ENCODE measurements around the gene SCT. TPM values are rescaled to one million over a fixed set of nuclear protein-coding genes. Genes with fewer than 3 reads are reported as not detected.

Gene SCT
- total and polyA plus RNA-seq, 4 donors, result not detected

DNA sequence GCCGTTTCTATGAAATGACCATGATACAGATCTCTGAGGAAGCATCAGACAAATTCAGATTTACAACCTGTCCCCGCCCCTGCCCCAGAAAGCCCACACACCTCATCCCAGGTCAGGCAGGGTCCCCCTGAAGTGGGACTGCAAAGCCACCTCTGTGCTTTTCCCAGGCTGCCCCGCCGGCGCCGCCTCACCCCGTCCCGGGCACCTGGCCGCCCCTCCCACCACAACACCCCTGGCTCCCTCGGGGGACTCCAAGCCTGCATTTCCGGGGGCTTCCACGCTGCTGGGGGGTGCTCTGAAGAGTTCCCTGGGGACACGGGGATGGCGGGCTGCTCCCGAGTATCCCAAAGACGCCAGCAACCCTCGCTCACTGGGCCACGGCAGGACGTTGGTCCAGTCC, 33.3 kb upstream of the SCT start:
- no peak overlapping the region for H3K27ac ChIP-seq (ENCODE audit: low read depth in 1 of 2, low read length in 2 of 2)
- H3K36me3 ChIP-seq (ENCODE audit: control insufficient read depth in 4 of 4, insufficient read depth in 3 of 4, low read depth in 1 of 4, low read length in 3 of 4), result peaks cover 0 to 8% (median 3%) of the 10 kb centered on the region in 4 donors
- H3K9ac ChIP-seq (ENCODE audit: low read depth in 1 of 2, low read length in 2 of 2), result no peak overlapping the region
- H3K9me3 ChIP-seq (ENCODE audit: control insufficient read depth in 4 of 4, low read length in 3 of 4), result no peaks in the 10 kb centered on the region
- TF ChIP-seq GABPA (IDR thresholded peaks at IDR 0.05 in 1 of 2, conservative IDR thresholded peaks at IDR 0.05 in 1 of 2) (no peak), SP1 (IDR thresholded peaks at IDR 0.05) (no peak)
- no peaks in the 10 kb centered on the region for H3K27me3 ChIP-seq (ENCODE audit: control insufficient read depth in 4 of 4, insufficient read depth in 4 of 4, low read length in 3 of 4)
- 96% methylated on average over 19 of the region's 19 CpGs for WGBS
- no peak overlapping the region for H3K4me3 ChIP-seq (ENCODE audit: low read depth in 1 of 3, low read length in 3 of 3)
- H3K4me1 ChIP-seq (ENCODE audit: control insufficient read depth in 4 of 4, insufficient read depth in 4 of 4, low read length in 3 of 4), result peaks cover 11 to 51% (median 43%) of the 10 kb centered on the region in 4 donors
- DNase-seq (ENCODE audit: low spot score), result no peak

DNA sequence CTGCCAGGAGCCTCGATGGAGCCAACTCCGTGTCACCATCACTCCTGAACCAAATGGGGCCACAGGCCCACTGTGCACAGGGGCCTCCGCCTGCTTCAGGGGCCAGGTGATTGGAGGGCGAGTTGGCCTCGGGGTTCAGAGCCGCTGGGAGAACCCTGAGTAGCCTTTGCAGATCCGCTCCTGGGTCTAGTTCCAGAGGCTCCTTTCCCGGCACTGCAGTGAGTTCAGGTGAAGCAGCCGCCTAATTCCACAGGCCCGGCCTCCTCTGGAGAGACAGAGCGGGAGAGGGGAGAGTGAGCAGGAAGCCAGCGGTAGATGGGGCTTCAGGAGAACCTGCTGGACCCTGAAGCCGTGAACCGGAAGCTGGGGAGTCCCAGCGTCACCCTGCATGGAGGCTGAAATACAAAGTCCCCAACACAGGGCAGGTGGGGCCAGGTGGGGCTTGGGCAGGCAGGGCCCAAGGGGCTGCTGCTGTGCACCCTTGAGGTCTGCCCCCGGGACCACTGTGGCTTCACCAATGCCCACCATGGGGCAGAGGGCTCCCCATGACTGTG, 32.6 kb upstream of the SCT start:
- Histone ChIP-seq H3K27me3 (ENCODE audit: control insufficient read depth in 4 of 4, insufficient read depth in 4 of 4, low read length in 3 of 4) (no peaks in the 10 kb centered on the region), H3K9ac (ENCODE audit: low read depth in 1 of 2, low read length in 2 of 2) (no peak overlapping the region), H3K4me3 (ENCODE audit: low read depth in 1 of 3, low read length in 3 of 3) (no peak overlapping the region), H3K27ac (ENCODE audit: low read depth in 1 of 2, low read length in 2 of 2) (no peak overlapping the region), H3K9me3 (ENCODE audit: control insufficient read depth in 4 of 4, low read length in 3 of 4) (no peaks in the 10 kb centered on the region), H3K36me3 (ENCODE audit: control insufficient read depth in 4 of 4, insufficient read depth in 3 of 4, low read depth in 1 of 4, low read length in 3 of 4) (peaks cover 0 to 7% (median 3%) of the 10 kb centered on the region in 4 donors), H3K4me1 (ENCODE audit: control insufficient read depth in 4 of 4, insufficient read depth in 4 of 4, low read length in 3 of 4) (peaks cover 13 to 57% (median 49%) of the 10 kb centered on the region in 4 donors)
- TF ChIP-seq YY1 (IDR thresholded peaks at IDR 0.05) (no peak), FOXA1 (IDR thresholded peaks at IDR 0.05) (no peak), REST (IDR thresholded peaks at IDR 0.05) (no peak), RAD21 (IDR thresholded peaks at IDR 0.05) (no peak), FOXA2 (IDR thresholded peaks at IDR 0.05) (no peak), HNF4G (IDR thresholded peaks at IDR 0.05) (no peak), NR2F2 (IDR thresholded peaks at IDR 0.05) (no peak), EGR1 (IDR thresholded peaks at IDR 0.05; ENCODE audit: low read depth in 2 of 2) (no peak), TAF1 (conservative IDR thresholded peaks at IDR 0.05) (no peak), HNF4A (conservative IDR thresholded peaks at IDR 0.05) (no peak), RXRA (IDR thresholded peaks at IDR 0.05) (no peak), MAX (IDR thresholded peaks at IDR 0.05) (no peak), GABPA (IDR thresholded peaks at IDR 0.05 in 1 of 2, conservative IDR thresholded peaks at IDR 0.05 in 1 of 2) (no peak), JUND (IDR thresholded peaks at IDR 0.05) (no peak), SP1 (IDR thresholded peaks at IDR 0.05) (no peak)
- TF ChIP-seq, protein P1, sequence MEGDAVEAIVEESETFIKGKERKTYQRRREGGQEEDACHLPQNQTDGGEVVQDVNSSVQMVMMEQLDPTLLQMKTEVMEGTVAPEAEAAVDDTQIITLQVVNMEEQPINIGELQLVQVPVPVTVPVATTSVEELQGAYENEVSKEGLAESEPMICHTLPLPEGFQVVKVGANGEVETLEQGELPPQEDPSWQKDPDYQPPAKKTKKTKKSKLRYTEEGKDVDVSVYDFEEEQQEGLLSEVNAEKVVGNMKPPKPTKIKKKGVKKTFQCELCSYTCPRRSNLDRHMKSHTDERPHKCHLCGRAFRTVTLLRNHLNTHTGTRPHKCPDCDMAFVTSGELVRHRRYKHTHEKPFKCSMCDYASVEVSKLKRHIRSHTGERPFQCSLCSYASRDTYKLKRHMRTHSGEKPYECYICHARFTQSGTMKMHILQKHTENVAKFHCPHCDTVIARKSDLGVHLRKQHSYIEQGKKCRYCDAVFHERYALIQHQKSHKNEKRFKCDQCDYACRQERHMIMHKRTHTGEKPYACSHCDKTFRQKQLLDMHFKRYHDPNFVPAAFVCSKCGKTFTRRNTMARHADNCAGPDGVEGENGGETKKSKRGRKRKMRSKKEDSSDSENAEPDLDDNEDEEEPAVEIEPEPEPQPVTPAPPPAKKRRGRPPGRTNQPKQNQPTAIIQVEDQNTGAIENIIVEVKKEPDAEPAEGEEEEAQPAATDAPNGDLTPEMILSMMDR (IDR thresholded peaks at IDR 0.05; ENCODE audit: low read depth, low read length, missing input control), result no peak
- TF ChIP-seq, protein P2, sequence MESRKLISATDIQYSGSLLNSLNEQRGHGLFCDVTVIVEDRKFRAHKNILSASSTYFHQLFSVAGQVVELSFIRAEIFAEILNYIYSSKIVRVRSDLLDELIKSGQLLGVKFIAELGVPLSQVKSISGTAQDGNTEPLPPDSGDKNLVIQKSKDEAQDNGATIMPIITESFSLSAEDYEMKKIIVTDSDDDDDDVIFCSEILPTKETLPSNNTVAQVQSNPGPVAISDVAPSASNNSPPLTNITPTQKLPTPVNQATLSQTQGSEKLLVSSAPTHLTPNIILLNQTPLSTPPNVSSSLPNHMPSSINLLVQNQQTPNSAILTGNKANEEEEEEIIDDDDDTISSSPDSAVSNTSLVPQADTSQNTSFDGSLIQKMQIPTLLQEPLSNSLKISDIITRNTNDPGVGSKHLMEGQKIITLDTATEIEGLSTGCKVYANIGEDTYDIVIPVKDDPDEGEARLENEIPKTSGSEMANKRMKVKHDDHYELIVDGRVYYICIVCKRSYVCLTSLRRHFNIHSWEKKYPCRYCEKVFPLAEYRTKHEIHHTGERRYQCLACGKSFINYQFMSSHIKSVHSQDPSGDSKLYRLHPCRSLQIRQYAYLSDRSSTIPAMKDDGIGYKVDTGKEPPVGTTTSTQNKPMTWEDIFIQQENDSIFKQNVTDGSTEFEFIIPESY (IDR thresholded peaks at IDR 0.05), result no peak
- DNase-seq (ENCODE audit: low spot score), result no peak
- WGBS, result 96% methylated on average over 16 of the region's 16 CpGs
